Esophagus (tissue), 2 donors: ENCODE results near the gene PPT1. TPM values are rescaled to one million over a fixed set of nuclear protein-coding genes. Genes with fewer than 3 reads are reported as not detected.

ENCODE experiments used
- H3K27ac ChIP-seq, 2 donors: one replicate each; pipeline ENCODE4 v1.5.1; 2013; ENCODE audit warnings: low read depth in 2 of 2, mild to moderate bottlenecking in 2 of 2, inconsistent platforms in 1 of 2, low read length in 1 of 2, moderate library complexity in 1 of 2
- H3K27me3 ChIP-seq, 2 donors: one replicate each; pipeline ENCODE4 v1.6.1; 2013; ENCODE audit warnings: low read length in 2 of 2, control low read depth in 1 of 2, mild to moderate bottlenecking in 1 of 2; ENCODE audit not compliant: insufficient read depth in 2 of 2, control insufficient read depth in 1 of 2
- H3K36me3 ChIP-seq, 2 donors: one replicate each; pipeline ENCODE4 v1.6.1; 2013; ENCODE audit warnings: low read length in 1 of 2; ENCODE audit not compliant: control insufficient read depth in 2 of 2, insufficient read depth in 2 of 2
- H3K4me1 ChIP-seq, 2 donors: one replicate each; pipeline ENCODE4 v1.6.1; 2013; ENCODE audit warnings: low read length in 1 of 2; ENCODE audit not compliant: control insufficient read depth in 2 of 2, insufficient read depth in 2 of 2
- H3K4me3 ChIP-seq, 2 donors: one replicate each; pipeline ENCODE4 v1.5.1; 2013; ENCODE audit warnings: low read length in 2 of 2, mild to moderate bottlenecking in 2 of 2, low read depth in 1 of 2, moderate library complexity in 1 of 2
- H3K9me3 ChIP-seq, 2 donors: one replicate each; pipeline ENCODE4 v1.6.1; 2013; ENCODE audit warnings: mild to moderate bottlenecking in 2 of 2, low read depth in 1 of 2, low read length in 1 of 2, moderate library complexity in 1 of 2; ENCODE audit not compliant: control insufficient read depth in 2 of 2, insufficient read depth in 1 of 2
- WGBS, 2 donors: extraction: QIAGEN DNeasy Blood & Tissue Kit; methylation state at CpG; one replicate each; pipeline ENCODE4 v1.1.7; 2013; 5-methylcytosine and 5-hydroxymethylcytosine counted together
- polyA plus RNA-seq, 2 donors: library from polyadenylated mRNA; stranded (reverse); fragments of 200-250 nt; gene quantifications; one replicate each; pipeline ENCODE4 v1.2.3, GENCODE V29; 2013
- donor health status: healthy with polysubstance abuse.
- donor health status: Bipolar disorder and iron deficiency.

The PPT1 gene
- polyA plus RNA-seq, 2 donors, result 20.3 to 25.1 TPM

- peaks cover 2 to 9% of the 10 kb centered on the region in 2 donors for H3K36me3 ChIP-seq
- H3K27me3 ChIP-seq, result no peaks in the 10 kb centered on the region
- peak overlapping the region; percentile 40 to 71 for H3K27ac ChIP-seq
- WGBS, 2 donors, result 34 to 58% methylated on average over 5 of the region's 5 CpGs
- no peaks in the 10 kb centered on the region for H3K9me3 ChIP-seq
- H3K4me3 ChIP-seq, result no peak overlapping the region
- H3K4me1 ChIP-seq, result no peaks in the 10 kb centered on the region
These were observed 20.1 kb downstream of the PPT1 start for GRCh38 chr1:40076895-40077312.

- H3K4me3 ChIP-seq, result no peak overlapping the region
- no peaks in the 10 kb centered on the region for H3K4me1 ChIP-seq
- 81 to 90% methylated on average over 4 of the region's 4 CpGs for WGBS, 2 donors
- peaks cover 13 to 19% of the 10 kb centered on the region in 2 donors for H3K36me3 ChIP-seq
- H3K9me3 ChIP-seq, result no peaks in the 10 kb centered on the region
- H3K27ac ChIP-seq, result no peak overlapping the region
- no peaks in the 10 kb centered on the region for H3K27me3 ChIP-seq
These were observed 21.8 kb downstream of the PPT1 start for GRCh38 chr1:40075266-40075665.

GRCh38 chr1:40073062-40073461, 24.0 kb downstream of the PPT1 start:
- peaks cover 15 to 21% of the 10 kb centered on the region in 2 donors for H3K36me3 ChIP-seq
- H3K9me3 ChIP-seq, result no peaks in the 10 kb centered on the region
- WGBS, 2 donors, result 89 to 92% methylated on average over 4 of the region's 4 CpGs
- no peak overlapping the region for H3K4me3 ChIP-seq
- no peaks in the 10 kb centered on the region for H3K27me3 ChIP-seq
- no peak overlapping the region for H3K27ac ChIP-seq
- no peaks in the 10 kb centered on the region for H3K4me1 ChIP-seq

- peaks cover 21 to 28% of the 10 kb centered on the region in 2 donors for H3K36me3 ChIP-seq
- no peaks in the 10 kb centered on the region for H3K4me1 ChIP-seq
- H3K9me3 ChIP-seq, result no peaks in the 10 kb centered on the region
- no peak overlapping the region for H3K27ac ChIP-seq
- H3K4me3 ChIP-seq, result no peak overlapping the region
- no peaks in the 10 kb centered on the region for H3K27me3 ChIP-seq
These were observed 24.9 kb downstream of the PPT1 start for GRCh38 chr1:40072142-40072541.

GRCh38 chr1:40067851-40068250, 29.2 kb downstream of the PPT1 start:
- no peaks in the 10 kb centered on the region for H3K9me3 ChIP-seq
- WGBS, 2 donors, result 83 to 87% methylated on average over 3 of the region's 3 CpGs

GRCh38 chr1:40067023-40067422, 30.0 kb downstream of the PPT1 start:
- H3K27me3 ChIP-seq, result no peaks in the 10 kb centered on the region
- WGBS, 2 donors, result 85 to 93% methylated on average over 2 of the region's 2 CpGs
- no peak overlapping the region for H3K4me3 ChIP-seq
- no peak overlapping the region for H3K27ac ChIP-seq
- no peaks in the 10 kb centered on the region for H3K9me3 ChIP-seq
- H3K36me3 ChIP-seq, result peaks cover 29 to 43% of the 10 kb centered on the region in 2 donors
- no peaks in the 10 kb centered on the region for H3K4me1 ChIP-seq

More at GRCh38 chr1:40067851-40068250, 29.2 kb downstream of the PPT1 start:
- Histone ChIP-seq H3K4me1 (no peaks in the 10 kb centered on the region), H3K27ac (no peak overlapping the region), H3K27me3 (no peaks in the 10 kb centered on the region), H3K36me3 (peaks cover 29 to 44% of the 10 kb centered on the region in 2 donors), H3K4me3 (no peak overlapping the region)

GRCh38 chr1:40064797-40065499, 32.1 kb downstream of the PPT1 start:
- Histone ChIP-seq H3K4me3 (no peak overlapping the region), H3K27ac (peak overlapping the region in 1 of 2 donors; percentile 39), H3K36me3 (peaks cover 22 to 33% of the 10 kb centered on the region in 2 donors), H3K9me3 (no peaks in the 10 kb centered on the region), H3K4me1 (no peaks in the 10 kb centered on the region), H3K27me3 (no peaks in the 10 kb centered on the region)
- 84 to 89% methylated on average over 2 of the region's 2 CpGs for WGBS, 2 donors

- Histone ChIP-seq H3K36me3 (peaks cover 18 to 21% of the 10 kb centered on the region in 2 donors), H3K4me3 (no peak overlapping the region), H3K27me3 (no peaks in the 10 kb centered on the region), H3K27ac (peak overlapping the region; percentile 45 to 79), H3K9me3 (no peaks in the 10 kb centered on the region), H3K4me1 (no peaks in the 10 kb centered on the region)
- 54 to 61% methylated on average over 7 of the region's 7 CpGs for WGBS, 2 donors
These were observed 36.9 kb downstream of the PPT1 start for GRCh38 chr1:40059960-40060750.

- H3K27ac ChIP-seq, result peak overlapping the region; percentile 49 to 83
- H3K36me3 ChIP-seq, result peaks cover 11 to 19% of the 10 kb centered on the region in 2 donors
- H3K4me1 ChIP-seq, result no peaks in the 10 kb centered on the region
- no peaks in the 10 kb centered on the region for H3K27me3 ChIP-seq
- H3K9me3 ChIP-seq, result no peaks in the 10 kb centered on the region
- WGBS, 2 donors, result 40 to 63% methylated on average over 4 of the region's 4 CpGs
- H3K4me3 ChIP-seq, result no peak overlapping the region
These were observed 37.6 kb downstream of the PPT1 start for GRCh38 chr1:40059338-40059959.
